ENCODE measurements around the gene GNAI2. TPM values are rescaled to one million over a fixed set of nuclear protein-coding genes. Genes with fewer than 3 reads are reported as not detected.
A peak's percentile ranks its signal among the peaks of the same experiment; 100 is the strongest.

GNAI2 gene
- total and polyA plus RNA-seq, 12 donors, result 109 to 275 (median 166) TPM

DNA sequence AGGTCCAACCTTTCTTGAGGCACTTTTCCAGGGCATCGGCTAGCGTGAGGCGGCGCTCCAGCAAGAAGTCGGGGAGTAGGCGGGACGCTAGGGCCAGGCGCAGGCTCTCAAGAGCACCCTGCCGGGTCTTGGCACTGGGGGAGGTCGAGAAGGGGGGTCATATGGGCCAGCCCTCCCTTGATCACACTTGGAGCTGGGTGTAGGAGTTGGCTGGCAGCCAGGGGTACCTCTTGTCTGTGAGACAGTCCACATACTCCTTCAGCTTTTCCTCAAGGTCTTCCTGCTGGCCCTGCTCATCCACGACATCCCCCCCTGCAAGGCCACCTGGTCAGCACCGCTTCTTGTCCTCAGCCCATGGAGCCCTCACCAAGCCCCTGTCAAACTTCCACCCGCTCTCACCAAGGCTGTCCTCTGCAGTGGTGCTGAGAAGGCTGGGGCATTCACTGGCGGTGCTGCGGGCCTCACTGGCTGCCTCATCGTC is 54.2 kb downstream of the GNAI2 start:
- Histone ChIP-seq H3K4me1 (replicated peaks in 1 of 2) (peaks cover 19 to 21% of the 10 kb centered on the region in 2 donors), H3K36me3 (replicated peaks in 1 of 2) (peaks cover 0 to 30% of the 10 kb centered on the region in 2 donors)
- intact Hi-C loops (cut with DNase I), result no loop called here

DNA sequence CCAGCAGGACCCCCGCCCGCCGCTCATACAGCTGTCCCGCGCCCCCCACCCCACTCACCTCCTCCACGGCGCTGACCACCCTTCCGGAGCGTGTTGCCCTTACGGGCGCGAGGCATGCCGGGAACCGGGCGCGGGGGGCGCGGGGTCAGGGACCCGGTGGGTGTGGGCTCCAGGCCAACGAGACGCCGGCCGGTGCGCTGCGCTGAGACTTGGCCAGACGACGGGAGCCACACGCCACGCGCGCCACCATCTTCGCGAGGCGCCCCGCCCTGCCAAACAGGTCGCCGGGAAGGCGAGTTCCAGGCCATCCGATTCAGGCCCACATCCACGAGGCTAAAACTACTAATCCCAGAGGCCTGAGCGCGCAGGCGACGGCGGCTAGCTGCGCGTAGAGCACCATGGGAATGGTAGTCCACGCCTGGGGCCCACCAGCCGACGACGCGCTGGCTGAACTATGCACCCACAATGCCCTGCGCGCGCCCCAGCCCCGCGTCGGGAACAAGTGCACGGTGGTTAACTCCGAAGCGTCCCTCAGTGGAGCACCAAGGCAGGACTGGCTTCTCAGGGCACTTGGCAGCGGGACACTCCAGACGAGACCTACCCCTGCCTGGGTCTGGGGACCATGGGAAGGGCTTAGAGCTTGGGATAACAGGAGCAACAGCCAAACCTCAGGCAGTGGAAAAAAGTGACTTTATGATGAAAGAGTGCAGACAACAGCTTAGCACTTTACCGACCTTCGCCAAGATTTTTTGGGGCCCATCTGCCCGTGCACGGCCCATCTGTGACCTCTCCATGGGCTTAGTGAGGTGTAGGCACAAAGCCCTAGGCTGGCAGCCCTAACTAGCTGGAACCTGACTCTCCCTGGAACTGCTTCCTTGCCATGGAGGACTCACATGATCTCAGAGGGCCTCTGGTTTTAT is 56.4 kb downstream of the GNAI2 start, which contains the start of gene IFRD2:
Gene IFRD2, minus strand, starts transcription at position 271 of the 920 bp plus-strand sequence. Its CDS starts 155 bp downstream, at position 116.
- intact Hi-C loops (cut with DNase I), result no loop called here
- peak in 1 of 2 donors; percentile 88 for TF ChIP-seq POLR2A (IDR thresholded peaks at IDR 0.05)
- TF ChIP-seq, protein P1, sequence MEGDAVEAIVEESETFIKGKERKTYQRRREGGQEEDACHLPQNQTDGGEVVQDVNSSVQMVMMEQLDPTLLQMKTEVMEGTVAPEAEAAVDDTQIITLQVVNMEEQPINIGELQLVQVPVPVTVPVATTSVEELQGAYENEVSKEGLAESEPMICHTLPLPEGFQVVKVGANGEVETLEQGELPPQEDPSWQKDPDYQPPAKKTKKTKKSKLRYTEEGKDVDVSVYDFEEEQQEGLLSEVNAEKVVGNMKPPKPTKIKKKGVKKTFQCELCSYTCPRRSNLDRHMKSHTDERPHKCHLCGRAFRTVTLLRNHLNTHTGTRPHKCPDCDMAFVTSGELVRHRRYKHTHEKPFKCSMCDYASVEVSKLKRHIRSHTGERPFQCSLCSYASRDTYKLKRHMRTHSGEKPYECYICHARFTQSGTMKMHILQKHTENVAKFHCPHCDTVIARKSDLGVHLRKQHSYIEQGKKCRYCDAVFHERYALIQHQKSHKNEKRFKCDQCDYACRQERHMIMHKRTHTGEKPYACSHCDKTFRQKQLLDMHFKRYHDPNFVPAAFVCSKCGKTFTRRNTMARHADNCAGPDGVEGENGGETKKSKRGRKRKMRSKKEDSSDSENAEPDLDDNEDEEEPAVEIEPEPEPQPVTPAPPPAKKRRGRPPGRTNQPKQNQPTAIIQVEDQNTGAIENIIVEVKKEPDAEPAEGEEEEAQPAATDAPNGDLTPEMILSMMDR (IDR thresholded peaks at IDR 0.05), result no peak
- 0 to 10% (median 1%) methylated on average over 5 to 67 of the region's 67 CpGs for WGBS, 4 donors

More for the DNA sequence above, 54.2 kb downstream of the GNAI2 start:
- Histone ChIP-seq H3K4me3 (no peak overlapping the region), H3K9me3 (replicated peaks in 1 of 3) (no peaks in the 10 kb centered on the region), H3K27ac (no peak overlapping the region), H3K27me3 (no peaks in the 10 kb centered on the region)
- peak in 4 of 7 donors; percentile 44 to 70 (median 54) for DNase-seq
- WGBS, 4 donors, result 82 to 90% (median 86%) methylated on average over 9 to 16 of the region's 16 CpGs
- TF ChIP-seq POLR2A (IDR thresholded peaks at IDR 0.05), result no peak
- TF ChIP-seq, protein P1 (IDR thresholded peaks at IDR 0.05), result no peak

DNA sequence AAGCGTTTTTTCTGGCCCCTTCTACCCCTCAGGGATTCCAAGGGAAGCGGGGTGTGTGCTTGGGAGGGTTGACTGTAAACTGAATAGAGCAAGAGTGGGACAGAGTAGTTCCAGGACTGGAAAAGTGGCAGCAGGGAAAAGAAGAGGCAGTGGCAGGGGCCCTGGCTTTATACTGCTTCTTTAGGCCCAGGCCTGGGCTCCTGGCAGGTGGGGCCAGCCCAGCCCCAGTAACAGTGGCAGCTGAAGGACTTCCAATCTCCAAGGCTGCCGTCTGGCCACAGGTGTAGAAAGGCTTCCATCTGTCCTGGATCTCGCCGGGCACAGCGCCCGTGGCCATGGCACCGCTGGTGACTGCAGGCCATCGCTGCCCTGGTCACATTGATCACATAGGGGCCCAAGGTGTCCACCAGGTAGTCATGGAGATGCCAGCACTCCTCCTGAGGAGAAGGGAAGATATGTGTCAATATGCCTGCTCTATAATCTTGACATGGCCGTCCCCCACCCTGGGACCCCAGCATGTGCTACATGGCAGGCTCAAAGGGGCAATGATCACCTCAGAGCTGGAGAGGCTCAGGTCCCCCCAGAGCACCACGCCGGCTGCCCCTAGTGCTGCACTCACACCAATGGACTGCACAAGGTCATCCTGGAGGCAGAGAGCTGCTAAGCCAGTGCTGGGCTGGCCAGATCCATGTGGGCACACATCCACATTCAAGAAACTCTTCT is 57.2 kb downstream of the GNAI2 start:
- Histone ChIP-seq H3K9me3 (replicated peaks in 1 of 3) (no peaks in the 10 kb centered on the region), H3K4me3 (peak overlapping the region in 1 of 4 donors; percentile 80), H3K27ac (peak overlapping the region; percentile 23 to 92 (median 65)), H3K4me1 (replicated peaks in 1 of 2) (peaks cover 19 to 25% of the 10 kb centered on the region in 2 donors), H3K36me3 (replicated peaks in 1 of 2) (peaks cover 0 to 20% of the 10 kb centered on the region in 2 donors), H3K27me3 (no peaks in the 10 kb centered on the region)
- DNase-seq, result peak in 5 of 7 donors; percentile 44 to 72 (median 65)
- TF ChIP-seq, protein P1 (IDR thresholded peaks at IDR 0.05), result no peak
- peak in 1 of 2 donors; percentile 39 for TF ChIP-seq POLR2A (IDR thresholded peaks at IDR 0.05)
- intact Hi-C loops (cut with DNase I), result no loop called here
- 62 to 68% (median 65%) methylated on average over 10 to 12 of the region's 12 CpGs for WGBS, 4 donors

More for the DNA sequence above, 56.4 kb downstream of the GNAI2 start, which contains the start of gene IFRD2:
- Histone ChIP-seq H3K36me3 (replicated peaks in 1 of 2) (peaks cover 0 to 28% of the 10 kb centered on the region in 2 donors), H3K27me3 (no peaks in the 10 kb centered on the region), H3K4me3 (peak within 1 kb of the TSS; percentile 3 to 84 (median 78)), H3K4me1 (replicated peaks in 1 of 2) (peaks cover 19 to 21% of the 10 kb centered on the region in 2 donors), H3K9me3 (replicated peaks in 1 of 3) (no peaks in the 10 kb centered on the region), H3K27ac (peak within 1 kb of the TSS; percentile 23 to 92 (median 82))
- peak; percentile 95 to 99 (median 98) for DNase-seq

Measured in adrenal gland (tissue), 12 donors.